Keratinocyte (primary cell): Measurements from ENCODE around the gene FFAR2.

Experiments
- EZH2 ChIP-seq: IDR thresholded peaks from one replicate; pipeline ENCODE4 v1.6.1; 2012; ENCODE audit warnings: inconsistent platforms, mild to moderate bottlenecking, low read length, moderate library complexity
- TF ChIP-seq, protein P1 (sequence below), 3 experiments: IDR thresholded peaks in 1 of 3; conservative IDR thresholded peaks in 1 of 3; optimal IDR thresholded peaks in 1 of 3; 2 replicates in 2 of 3; 3 replicates in 1 of 3; pipeline versions ENCODE3 to v1.5.1; 2011; ENCODE audit warnings: low read length in 3 of 3, mild to moderate bottlenecking in 3 of 3, moderate library complexity in 2 of 3, control low read depth in 1 of 3, inconsistent platforms in 1 of 3; ENCODE audit not compliant: insufficient read depth in 2 of 3; ENCODE audit errors: extremely low read depth in 1 of 3

DNA sequence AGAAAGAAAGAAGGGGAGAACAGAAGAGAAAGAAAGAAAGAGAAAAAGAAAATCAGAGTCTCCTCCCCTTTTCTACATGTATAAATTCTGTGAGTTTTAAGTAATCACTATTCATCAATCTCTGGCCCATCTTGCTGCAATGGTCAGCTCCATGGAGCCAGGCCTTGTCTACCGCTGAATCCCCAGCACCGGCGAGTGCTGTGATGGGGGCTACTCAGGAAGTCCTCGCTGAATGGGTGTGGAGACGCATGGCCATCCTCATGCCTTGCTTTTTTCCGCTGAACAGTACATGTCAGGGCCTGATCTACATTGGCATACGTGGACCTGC lies 47.3 kb upstream of the FFAR2 start:
- TF ChIP-seq, protein P1, sequence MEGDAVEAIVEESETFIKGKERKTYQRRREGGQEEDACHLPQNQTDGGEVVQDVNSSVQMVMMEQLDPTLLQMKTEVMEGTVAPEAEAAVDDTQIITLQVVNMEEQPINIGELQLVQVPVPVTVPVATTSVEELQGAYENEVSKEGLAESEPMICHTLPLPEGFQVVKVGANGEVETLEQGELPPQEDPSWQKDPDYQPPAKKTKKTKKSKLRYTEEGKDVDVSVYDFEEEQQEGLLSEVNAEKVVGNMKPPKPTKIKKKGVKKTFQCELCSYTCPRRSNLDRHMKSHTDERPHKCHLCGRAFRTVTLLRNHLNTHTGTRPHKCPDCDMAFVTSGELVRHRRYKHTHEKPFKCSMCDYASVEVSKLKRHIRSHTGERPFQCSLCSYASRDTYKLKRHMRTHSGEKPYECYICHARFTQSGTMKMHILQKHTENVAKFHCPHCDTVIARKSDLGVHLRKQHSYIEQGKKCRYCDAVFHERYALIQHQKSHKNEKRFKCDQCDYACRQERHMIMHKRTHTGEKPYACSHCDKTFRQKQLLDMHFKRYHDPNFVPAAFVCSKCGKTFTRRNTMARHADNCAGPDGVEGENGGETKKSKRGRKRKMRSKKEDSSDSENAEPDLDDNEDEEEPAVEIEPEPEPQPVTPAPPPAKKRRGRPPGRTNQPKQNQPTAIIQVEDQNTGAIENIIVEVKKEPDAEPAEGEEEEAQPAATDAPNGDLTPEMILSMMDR (optimal IDR thresholded peaks at IDR 0.05 in 1 of 3, IDR thresholded peaks at IDR 0.05 in 1 of 3, conservative IDR thresholded peaks at IDR 0.05 in 1 of 3; ENCODE audit: extremely low read depth in 1 of 3, insufficient read depth in 2 of 3, low read length in 3 of 3): no peak
- no peak for TF ChIP-seq EZH2
